Testis (tissue), 3 donors: ENCODE results near the gene TBL1XR1. TPM values are rescaled to one million over a fixed set of nuclear protein-coding genes. Genes with fewer than 3 reads are reported as not detected.

Experiments used
- DNase-seq: peaks from one replicate; pipeline ENCODE4 v3.0.0-alpha.2; 2019
- H3K27ac ChIP-seq, 2 donors: fragments of 200-600 bp; sonication (generic); one replicate each; pipeline ENCODE4 v1.5.1; 2019
- H3K27me3 ChIP-seq: fragments of 200-600 bp; sonication (generic); one replicate; pipeline ENCODE4 v1.5.1; 2019
- H3K36me3 ChIP-seq: fragments of 200-600 bp; sonication (generic); one replicate; pipeline ENCODE4 v1.5.1; 2017; ENCODE audit warnings: low read depth; ENCODE audit errors: missing control alignments
- H3K4me1 ChIP-seq: fragments of 200-600 bp; sonication (generic); one replicate; pipeline ENCODE4 v1.5.1; 2019
- H3K4me3 ChIP-seq, 2 donors: fragments of 200-600 bp; sonication (generic); one replicate each; pipeline ENCODE4 v1.5.1; 2017 to 2019
- H3K9me3 ChIP-seq: fragments of 200-600 bp; sonication (generic); one replicate; pipeline ENCODE4 v1.5.1; 2017
- POLR2A ChIP-seq: fragments of 450-650 bp; IDR thresholded peaks from one replicate; pipeline ENCODE4 v1.6.1; 2017; ENCODE audit warnings: antibody characterized with exemption, mild to moderate bottlenecking, moderate library complexity
- WGBS, 2 donors: methylation state at CpG; one replicate each; pipeline ENCODE4 v1.1.5; 2018; 5-methylcytosine and 5-hydroxymethylcytosine counted together
- intact Hi-C: fragments of 100-400 bp; cut with DNase I; formaldehyde crosslinking; loops from one replicate; pipeline ENCODE4 v1.15.1; 2023; ENCODE audit warnings: low total_unique reads
- polyA plus RNA-seq: library from polyadenylated mRNA; stranded (reverse); fragments of 350-450 nt; fragmentation: Illumina TruSeq; extraction: RNeasy Lipid Tissue Mini Kit (QIAGEN cat#74804); gene quantifications from one replicate; pipeline ENCODE4 v1.2.3, GENCODE V29; 2014; ENCODE audit warnings: low read depth, low replicate concordance; ENCODE audit not compliant: insufficient read depth
- total RNA-seq, 2 donors: library from RNA; depleted of rRNA; stranded (reverse); fragments of >200 nt; gene quantifications; one replicate each; pipeline ENCODE4 v1.2.3, GENCODE V29; 2016
- TF ChIP-seq, protein P1 (sequence below), 3 experiments: fragments of 450-650 bp in 2 of 3; fragments of 200-600 bp in 1 of 3; sonication (generic) in 1 of 3; IDR thresholded peaks; one replicate each; pipeline ENCODE4 v1.5.1; 2016 to 2019; ENCODE audit warnings: antibody characterized with exemption in 3 of 3, mild to moderate bottlenecking in 2 of 3, moderate library complexity in 1 of 3

TBL1XR1 gene
- total and polyA plus RNA-seq, 3 donors from 2014 or later: 44.2 to 67.6 (median 59.8) TPM

DNA sequence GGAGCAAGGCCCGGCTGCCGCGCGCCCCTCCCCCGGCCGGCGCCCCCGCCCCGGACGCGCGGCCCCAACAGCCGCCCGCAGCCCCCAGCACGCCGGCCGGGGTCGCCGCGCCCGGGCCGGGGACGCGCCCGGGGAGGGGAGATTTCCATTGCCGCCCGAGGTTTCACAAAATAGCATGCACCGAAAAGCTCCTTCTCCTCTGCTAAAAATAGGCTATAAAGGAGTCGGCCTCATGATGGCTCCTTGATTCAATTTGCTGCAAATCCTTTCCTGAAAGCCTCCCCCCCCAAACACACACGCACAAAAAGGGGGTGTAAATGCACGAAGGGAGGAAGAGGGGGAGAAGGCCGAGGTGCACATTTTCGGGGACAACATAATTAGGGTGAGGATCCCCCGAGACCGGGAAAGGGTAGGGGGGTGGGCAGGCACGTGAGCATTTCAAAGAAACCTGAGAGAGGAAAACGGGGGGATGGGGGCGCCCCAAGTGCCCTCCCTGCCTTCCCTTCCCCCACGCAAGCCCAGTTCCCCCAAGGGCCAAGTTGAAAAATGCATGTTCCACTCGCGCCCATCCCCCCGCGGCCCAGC, 734 bp downstream of the TBL1XR1 start:
- Histone ChIP-seq H3K27me3 (no peaks in the 10 kb centered on the region), H3K27ac (peak overlapping the region; percentile 88 to 98), H3K9me3 (no peaks in the 10 kb centered on the region), H3K4me1 (peaks cover 23% of the 10 kb centered on the region), H3K36me3 (no peaks in the 10 kb centered on the region), H3K4me3 (peak overlapping the region; percentile 87 to 91)
- intact Hi-C loops: loop anchor here (2.0 kb wide), 1 partner anchor 162 kb away; no protein-coding TSS in a partner anchor
- 1 to 2% methylated on average over 26 to 43 of the region's 43 CpGs for WGBS, 2 donors
- TF ChIP-seq, protein P1, sequence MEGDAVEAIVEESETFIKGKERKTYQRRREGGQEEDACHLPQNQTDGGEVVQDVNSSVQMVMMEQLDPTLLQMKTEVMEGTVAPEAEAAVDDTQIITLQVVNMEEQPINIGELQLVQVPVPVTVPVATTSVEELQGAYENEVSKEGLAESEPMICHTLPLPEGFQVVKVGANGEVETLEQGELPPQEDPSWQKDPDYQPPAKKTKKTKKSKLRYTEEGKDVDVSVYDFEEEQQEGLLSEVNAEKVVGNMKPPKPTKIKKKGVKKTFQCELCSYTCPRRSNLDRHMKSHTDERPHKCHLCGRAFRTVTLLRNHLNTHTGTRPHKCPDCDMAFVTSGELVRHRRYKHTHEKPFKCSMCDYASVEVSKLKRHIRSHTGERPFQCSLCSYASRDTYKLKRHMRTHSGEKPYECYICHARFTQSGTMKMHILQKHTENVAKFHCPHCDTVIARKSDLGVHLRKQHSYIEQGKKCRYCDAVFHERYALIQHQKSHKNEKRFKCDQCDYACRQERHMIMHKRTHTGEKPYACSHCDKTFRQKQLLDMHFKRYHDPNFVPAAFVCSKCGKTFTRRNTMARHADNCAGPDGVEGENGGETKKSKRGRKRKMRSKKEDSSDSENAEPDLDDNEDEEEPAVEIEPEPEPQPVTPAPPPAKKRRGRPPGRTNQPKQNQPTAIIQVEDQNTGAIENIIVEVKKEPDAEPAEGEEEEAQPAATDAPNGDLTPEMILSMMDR (IDR thresholded peaks at IDR 0.05): no peak
- TF ChIP-seq POLR2A: no peak
- peak; percentile 51 for DNase-seq

DNA sequence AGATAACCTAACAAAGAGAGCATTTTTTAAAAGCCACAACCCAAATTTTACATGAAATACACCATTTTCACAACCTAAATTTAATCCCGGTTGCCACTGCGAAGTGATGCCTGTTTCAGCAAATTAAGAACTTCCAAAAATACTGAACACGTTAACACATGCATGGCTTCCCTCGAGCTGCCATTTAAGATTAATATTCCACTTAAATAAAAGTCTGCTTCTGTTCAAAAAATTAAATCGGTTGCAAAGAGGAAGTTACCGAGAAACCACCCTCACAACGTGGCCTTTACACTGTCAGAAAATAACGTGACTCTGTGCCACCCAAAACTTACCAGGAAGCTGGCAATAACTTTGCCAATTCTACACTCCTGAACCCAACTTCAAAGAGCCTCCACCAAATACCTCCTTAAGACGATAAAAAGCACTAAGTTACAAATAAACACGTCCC, 1.2 kb downstream of the TBL1XR1 start:
- Histone ChIP-seq H3K27ac (peak overlapping the region in 1 of 2 donors; percentile 98), H3K27me3 (no peaks in the 10 kb centered on the region), H3K4me1 (peaks cover 26% of the 10 kb centered on the region), H3K4me3 (peak overlapping the region; percentile 87 to 91), H3K36me3 (no peaks in the 10 kb centered on the region), H3K9me3 (no peaks in the 10 kb centered on the region)
- DNase-seq: peak; percentile 27
- 0 to 1% methylated on average over 10 of the region's 10 CpGs for WGBS, 2 donors
- intact Hi-C loops: loop anchor here (2.0 kb wide), 1 partner anchor 163 kb away; no protein-coding TSS in a partner anchor
- TF ChIP-seq POLR2A: no peak
- TF ChIP-seq, protein P1 (IDR thresholded peaks at IDR 0.05): no peak

DNA sequence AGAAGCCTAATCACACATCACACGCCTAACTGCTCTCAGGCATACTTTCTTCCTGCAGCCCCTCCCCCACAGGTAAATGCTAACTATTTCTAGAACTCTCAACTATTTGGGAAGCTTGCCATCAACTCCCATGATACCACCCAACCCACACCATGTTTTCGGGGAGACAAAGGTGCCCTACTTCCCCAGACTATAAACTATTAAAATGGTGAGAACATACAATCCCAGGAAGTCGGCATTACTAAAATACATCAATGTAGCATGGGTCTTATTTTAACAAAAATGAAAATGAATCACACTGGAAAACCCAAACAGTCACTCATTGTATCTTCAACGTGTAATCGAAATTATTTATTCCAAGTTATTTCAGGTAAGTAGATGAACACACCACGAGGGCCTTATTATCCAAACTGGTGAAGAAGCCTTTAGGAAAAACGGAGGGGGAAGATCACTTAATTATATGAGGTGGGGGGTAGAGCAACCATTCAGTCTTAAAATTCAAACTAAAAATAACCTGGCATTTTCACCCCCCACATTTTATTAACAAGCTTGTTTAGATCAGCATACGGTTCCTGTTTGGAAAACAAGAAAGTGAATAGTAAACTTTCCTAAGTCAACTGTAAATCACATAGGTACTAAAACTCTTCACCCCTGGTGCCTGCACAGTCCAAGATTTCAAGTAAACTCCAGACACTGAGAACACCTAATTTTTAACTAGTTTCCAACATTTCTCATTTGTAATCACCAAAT, 1.9 kb downstream of the TBL1XR1 start:
- DNase-seq: peak; percentile 37
- Histone ChIP-seq H3K9me3 (no peaks in the 10 kb centered on the region), H3K4me1 (peaks cover 26% of the 10 kb centered on the region), H3K4me3 (peak overlapping the region; percentile 87 to 91), H3K27ac (peak overlapping the region in 1 of 2 donors; percentile 98), H3K27me3 (no peaks in the 10 kb centered on the region), H3K36me3 (no peaks in the 10 kb centered on the region)
- TF ChIP-seq POLR2A: no peak
- TF ChIP-seq, protein P1 (IDR thresholded peaks at IDR 0.05): no peak
- intact Hi-C loops: no loop called here
- WGBS, 2 donors: 5% methylated on average over 8 of the region's 8 CpGs

DNA sequence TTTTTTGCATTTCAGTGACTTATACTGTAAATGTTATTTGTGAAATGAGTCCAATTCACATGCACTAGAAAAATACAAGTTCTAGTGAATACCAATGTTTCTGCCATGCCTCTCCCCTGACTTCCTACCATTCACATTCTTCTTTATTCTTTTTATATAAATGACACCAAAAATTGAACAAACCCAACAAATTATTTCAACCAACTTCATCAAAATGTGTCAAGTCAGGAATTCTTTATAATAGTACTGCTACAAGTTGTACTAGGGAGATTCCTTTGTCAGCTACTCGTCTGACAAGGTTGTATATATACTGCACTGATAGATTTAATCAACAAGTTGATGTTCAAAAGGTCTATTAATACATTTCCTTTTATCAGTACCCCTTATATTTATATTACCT, 3.0 kb downstream of the TBL1XR1 start:
- peaks cover 26% of the 10 kb centered on the region for H3K4me1 ChIP-seq
- 20 to 29% methylated on average over 1 of the region's 1 CpG for WGBS, 2 donors
- no peak overlapping the region for H3K27ac ChIP-seq
- H3K4me3 ChIP-seq: no peak overlapping the region
- no peaks in the 10 kb centered on the region for H3K9me3 ChIP-seq
- H3K27me3 ChIP-seq: no peaks in the 10 kb centered on the region
- no peaks in the 10 kb centered on the region for H3K36me3 ChIP-seq
- intact Hi-C loops: no loop called here
- DNase-seq: no peak
- TF ChIP-seq, protein P1 (IDR thresholded peaks at IDR 0.05): no peak
- no peak for TF ChIP-seq POLR2A
